OCI-LY1 (cell line): ENCODE data around the gene OR4D10.

Source experiments
- EZH2 ChIP-seq: fragments of 200-600 bp; sonication (generic), shearing (Covaris generic); IDR thresholded peaks from 2 replicates; pipeline ENCODE4 v1.8.0; 2017; ENCODE audit warnings: borderline replicate concordance, mixed run types, mild to moderate bottlenecking, antibody characterized with exemption, low read length, moderate library complexity, mixed read lengths
- TF ChIP-seq, protein P1 (sequence below): fragments of 200-600 bp; sonication (generic), shearing (Covaris generic); IDR thresholded peaks from 2 replicates; pipeline ENCODE4 v1.5.1; 2017; ENCODE audit warnings: mild to moderate bottlenecking, antibody characterized with exemption, low read length, moderate library complexity, mixed read lengths

DNA sequence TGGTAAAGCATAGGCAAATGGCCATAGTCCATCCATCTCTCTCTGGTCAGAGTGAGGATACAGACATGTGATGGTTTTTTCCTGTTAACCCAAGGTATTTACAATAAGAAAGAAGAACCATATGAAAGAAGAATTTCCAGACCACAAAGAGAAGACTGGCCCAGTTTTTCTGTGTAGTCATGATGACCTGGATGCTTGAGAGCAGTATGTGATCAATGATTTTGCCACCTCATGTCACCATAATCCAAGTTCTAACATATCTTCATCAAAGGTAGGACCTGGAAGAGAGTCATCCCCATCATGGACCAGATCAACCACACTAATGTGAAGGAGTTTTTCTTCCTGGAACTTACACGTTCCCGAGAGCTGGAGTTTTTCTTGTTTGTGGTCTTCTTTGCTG lies 16.5 kb upstream of the OR4D10 start, which contains the start of gene OR4D6:
- TF ChIP-seq, protein P1, sequence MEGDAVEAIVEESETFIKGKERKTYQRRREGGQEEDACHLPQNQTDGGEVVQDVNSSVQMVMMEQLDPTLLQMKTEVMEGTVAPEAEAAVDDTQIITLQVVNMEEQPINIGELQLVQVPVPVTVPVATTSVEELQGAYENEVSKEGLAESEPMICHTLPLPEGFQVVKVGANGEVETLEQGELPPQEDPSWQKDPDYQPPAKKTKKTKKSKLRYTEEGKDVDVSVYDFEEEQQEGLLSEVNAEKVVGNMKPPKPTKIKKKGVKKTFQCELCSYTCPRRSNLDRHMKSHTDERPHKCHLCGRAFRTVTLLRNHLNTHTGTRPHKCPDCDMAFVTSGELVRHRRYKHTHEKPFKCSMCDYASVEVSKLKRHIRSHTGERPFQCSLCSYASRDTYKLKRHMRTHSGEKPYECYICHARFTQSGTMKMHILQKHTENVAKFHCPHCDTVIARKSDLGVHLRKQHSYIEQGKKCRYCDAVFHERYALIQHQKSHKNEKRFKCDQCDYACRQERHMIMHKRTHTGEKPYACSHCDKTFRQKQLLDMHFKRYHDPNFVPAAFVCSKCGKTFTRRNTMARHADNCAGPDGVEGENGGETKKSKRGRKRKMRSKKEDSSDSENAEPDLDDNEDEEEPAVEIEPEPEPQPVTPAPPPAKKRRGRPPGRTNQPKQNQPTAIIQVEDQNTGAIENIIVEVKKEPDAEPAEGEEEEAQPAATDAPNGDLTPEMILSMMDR: no peak
- no peak for TF ChIP-seq EZH2
